ENCODE results near the gene SLC25A19.

Gene SLC25A19

GRCh38 chr17:75289115-75289831 lies at the start of gene SLC25A19:
Gene SLC25A19, minus strand, starts transcription at chr17:75289433. Its CDS starts 2,669 bp downstream, at chr17:75286764.
- DNase-seq (ENCODE audit: low read depth): peak; percentile 98

- DNase-seq (ENCODE audit: low read depth): peak; percentile 38
These were observed 49.1 kb upstream of the SLC25A19 start for GRCh38 chr17:75338335-75338734.

GRCh38 chr17:75335315-75335714 lies 46.1 kb upstream of the SLC25A19 start:
- DNase-seq (ENCODE audit: low read depth): no peak

GRCh38 chr17:75334723-75335122 lies 45.5 kb upstream of the SLC25A19 start:
- no peak for DNase-seq (ENCODE audit: low read depth)

GRCh38 chr17:75331671-75332070 lies 42.4 kb upstream of the SLC25A19 start:
- no peak for DNase-seq (ENCODE audit: low read depth)

GRCh38 chr17:75327757-75328156 lies 38.5 kb upstream of the SLC25A19 start:
- DNase-seq (ENCODE audit: low read depth): no peak

- DNase-seq (ENCODE audit: low read depth): no peak
These were observed 37.1 kb upstream of the SLC25A19 start for GRCh38 chr17:75326226-75326848.

- no peak for DNase-seq (ENCODE audit: low read depth)
These were observed 36.6 kb upstream of the SLC25A19 start for GRCh38 chr17:75325827-75326225.

- DNase-seq (ENCODE audit: low read depth): no peak
These were observed 36.1 kb upstream of the SLC25A19 start for GRCh38 chr17:75325348-75325747.

GRCh38 chr17:75321506-75321905 lies 32.3 kb upstream of the SLC25A19 start:
- no peak for DNase-seq (ENCODE audit: low read depth)

GRCh38 chr17:75319904-75320691 lies 30.9 kb upstream of the SLC25A19 start:
- DNase-seq (ENCODE audit: low read depth): peak; percentile 22

- no peak for DNase-seq (ENCODE audit: low read depth)
These were observed 29.5 kb upstream of the SLC25A19 start for GRCh38 chr17:75318615-75319222.

- no peak for DNase-seq (ENCODE audit: low read depth)
These were observed 29.0 kb upstream of the SLC25A19 start for GRCh38 chr17:75318211-75318610.

- DNase-seq (ENCODE audit: low read depth): no peak
These were observed 28.4 kb upstream of the SLC25A19 start for GRCh38 chr17:75317671-75318070.

GRCh38 chr17:75316253-75316652 lies 27.0 kb upstream of the SLC25A19 start:
- DNase-seq (ENCODE audit: low read depth): no peak

- no peak for DNase-seq (ENCODE audit: low read depth)
These were observed 26.5 kb upstream of the SLC25A19 start for GRCh38 chr17:75315541-75316243.

- DNase-seq (ENCODE audit: low read depth): no peak
These were observed 24.8 kb upstream of the SLC25A19 start for GRCh38 chr17:75313941-75314551.

- no peak for DNase-seq (ENCODE audit: low read depth)
These were observed 19.7 kb upstream of the SLC25A19 start for GRCh38 chr17:75308732-75309629.

- no peak for DNase-seq (ENCODE audit: low read depth)
These were observed 18.9 kb upstream of the SLC25A19 start for GRCh38 chr17:75307957-75308731.

Measured in GM04504 (cell line).